Bronchial epithelial cell (primary cell): Measurements from ENCODE around the gene EDA. TPM values are rescaled to one million over a fixed set of nuclear protein-coding genes. Genes with fewer than 3 reads are reported as not detected.
A peak's percentile ranks its signal among the peaks of the same experiment; 100 is the strongest.

ENCODE experiments used
- DNase-seq: peaks from one replicate; pipeline ENCODE4 v3.0.0-alpha.2; 2010; ENCODE audit warnings: low read depth
- FAIRE-seq: peaks from 2 replicates; lab custom pipeline; 2011; peaks lifted over from hg19 to GRCh38; lab: Jason Lieb, UNC
- H3K27me3 ChIP-seq: 2 replicates; pipeline ENCODE4 v1.5.1; 2011; ENCODE audit warnings: low read length; ENCODE audit not compliant: control insufficient read depth, insufficient read depth
- H3K36me3 ChIP-seq: 2 replicates; pipeline ENCODE4 v1.5.1; 2011; ENCODE audit warnings: low read length; ENCODE audit not compliant: control insufficient read depth, insufficient read depth
- H3K4me3 ChIP-seq: 2 replicates; pipeline ENCODE4 v1.5.1; 2011; ENCODE audit warnings: mild to moderate bottlenecking, low read depth, low read length, control low read depth
- total RNA-seq: library from RNA; depleted of rRNA; stranded (reverse); fragments of >200 nt; gene quantifications from 2 replicates; pipeline ENCODE4 v1.2.1, GENCODE V29; 2014
- TF ChIP-seq, protein P1 (sequence below): IDR thresholded peaks from 2 replicates; pipeline ENCODE4 v1.5.1; 2011; ENCODE audit warnings: mild to moderate bottlenecking, moderate library complexity, low read length, control low read depth, inconsistent platforms; ENCODE audit not compliant: insufficient read depth, severe bottlenecking

Gene EDA
- total RNA-seq, 1 donor from 2014 or later = 0.26 TPM

DNA sequence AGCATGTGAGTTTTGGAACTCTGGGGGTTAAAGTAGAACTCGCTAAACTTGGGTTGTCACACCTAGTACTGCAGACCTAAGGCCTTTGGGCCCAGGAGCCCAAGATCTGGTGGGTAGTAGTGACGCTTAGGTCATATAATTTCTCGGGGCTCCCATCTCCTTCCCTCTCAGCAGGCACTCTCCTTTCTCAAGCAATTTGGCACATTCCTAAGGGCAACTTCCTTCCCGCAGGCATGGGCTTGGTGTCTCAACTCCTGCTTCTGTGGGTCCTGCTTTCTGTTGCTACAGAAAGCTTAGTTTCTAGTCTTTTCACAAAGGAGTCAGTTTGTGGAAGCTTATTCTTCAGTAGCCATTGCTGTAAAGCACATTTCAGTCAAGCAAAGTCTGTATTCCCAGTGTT, 10.4 kb upstream of the EDA start:
- DNase-seq = no peak
- TF ChIP-seq, protein P1, sequence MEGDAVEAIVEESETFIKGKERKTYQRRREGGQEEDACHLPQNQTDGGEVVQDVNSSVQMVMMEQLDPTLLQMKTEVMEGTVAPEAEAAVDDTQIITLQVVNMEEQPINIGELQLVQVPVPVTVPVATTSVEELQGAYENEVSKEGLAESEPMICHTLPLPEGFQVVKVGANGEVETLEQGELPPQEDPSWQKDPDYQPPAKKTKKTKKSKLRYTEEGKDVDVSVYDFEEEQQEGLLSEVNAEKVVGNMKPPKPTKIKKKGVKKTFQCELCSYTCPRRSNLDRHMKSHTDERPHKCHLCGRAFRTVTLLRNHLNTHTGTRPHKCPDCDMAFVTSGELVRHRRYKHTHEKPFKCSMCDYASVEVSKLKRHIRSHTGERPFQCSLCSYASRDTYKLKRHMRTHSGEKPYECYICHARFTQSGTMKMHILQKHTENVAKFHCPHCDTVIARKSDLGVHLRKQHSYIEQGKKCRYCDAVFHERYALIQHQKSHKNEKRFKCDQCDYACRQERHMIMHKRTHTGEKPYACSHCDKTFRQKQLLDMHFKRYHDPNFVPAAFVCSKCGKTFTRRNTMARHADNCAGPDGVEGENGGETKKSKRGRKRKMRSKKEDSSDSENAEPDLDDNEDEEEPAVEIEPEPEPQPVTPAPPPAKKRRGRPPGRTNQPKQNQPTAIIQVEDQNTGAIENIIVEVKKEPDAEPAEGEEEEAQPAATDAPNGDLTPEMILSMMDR = no peak
- no peak for FAIRE-seq
- no peaks in the 10 kb centered on the region for H3K27me3 ChIP-seq
- H3K36me3 ChIP-seq = no peaks in the 10 kb centered on the region
- H3K4me3 ChIP-seq = no peak overlapping the region

DNA sequence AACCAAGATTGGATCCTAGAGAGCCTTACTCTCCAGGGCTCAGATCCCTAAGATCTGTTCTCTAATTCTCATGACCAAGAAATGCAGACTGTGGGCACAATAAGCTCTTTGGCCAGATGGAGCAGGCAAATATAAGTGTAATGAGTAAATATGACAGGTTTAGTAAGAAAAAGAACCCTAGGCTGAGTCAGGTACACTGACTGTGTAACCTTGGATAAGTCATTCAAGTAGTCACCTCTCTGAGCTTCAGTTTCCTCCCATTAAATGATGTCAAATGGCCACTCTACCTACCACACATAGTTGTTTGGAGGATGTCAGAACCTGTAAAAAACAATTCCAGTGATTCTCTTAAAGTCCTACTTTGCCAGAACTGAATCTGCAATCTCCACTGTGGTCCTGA, 8.3 kb upstream of the EDA start:
- H3K36me3 ChIP-seq = no peaks in the 10 kb centered on the region
- H3K27me3 ChIP-seq = no peaks in the 10 kb centered on the region
- FAIRE-seq (no peak), DNase-seq (peak; percentile 21)
- TF ChIP-seq, protein P1 = no peak
- H3K4me3 ChIP-seq = no peak overlapping the region

DNA sequence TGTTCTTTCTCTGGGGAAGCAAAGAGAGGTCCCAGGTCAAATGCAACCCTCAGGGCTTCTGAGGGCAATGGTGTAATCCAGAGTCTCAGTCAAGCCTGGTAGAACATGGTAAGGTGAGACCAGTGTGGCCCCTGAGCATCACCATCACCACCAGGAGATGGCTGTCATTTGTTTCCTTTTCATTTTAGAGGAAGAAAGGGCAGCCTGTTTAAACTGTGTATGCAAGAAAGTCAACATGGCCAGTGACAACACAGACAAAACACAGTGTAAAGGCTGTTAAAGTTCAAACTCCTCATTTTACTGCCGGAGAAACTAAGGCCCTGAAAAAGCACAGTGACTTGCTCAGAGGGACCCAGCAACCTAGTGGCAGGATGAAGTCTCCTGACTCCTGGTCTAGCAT, 2.0 kb upstream of the EDA start:
- TF ChIP-seq, protein P1 = no peak
- DNase-seq (no peak), FAIRE-seq (no peak)
- no peak overlapping the region for H3K4me3 ChIP-seq
- no peaks in the 10 kb centered on the region for H3K36me3 ChIP-seq
- no peaks in the 10 kb centered on the region for H3K27me3 ChIP-seq

DNA sequence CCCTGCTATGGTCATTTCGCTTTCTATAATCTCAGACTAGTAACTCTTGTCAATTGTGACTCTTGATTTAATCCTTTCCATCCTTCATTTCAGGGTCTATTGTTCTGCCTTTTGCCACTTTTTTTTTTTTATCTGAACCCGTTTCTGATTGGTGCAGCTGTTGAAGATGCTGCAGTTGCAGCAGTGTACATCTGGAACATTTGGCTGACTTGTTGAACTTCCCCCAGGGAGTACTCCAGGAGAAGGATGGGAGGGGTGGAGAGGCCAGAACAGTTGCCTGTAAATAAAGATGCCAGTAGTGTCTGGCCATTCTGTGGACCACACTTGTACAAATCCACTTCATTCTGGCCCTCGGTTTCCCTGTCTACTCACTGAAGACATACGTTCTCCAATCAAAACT, 1.0 kb upstream of the EDA start:
- TF ChIP-seq, protein P1 = no peak
- no peak overlapping the region for H3K4me3 ChIP-seq
- FAIRE-seq = no peak
- no peaks in the 10 kb centered on the region for H3K27me3 ChIP-seq
- DNase-seq = no peak
- no peaks in the 10 kb centered on the region for H3K36me3 ChIP-seq

DNA sequence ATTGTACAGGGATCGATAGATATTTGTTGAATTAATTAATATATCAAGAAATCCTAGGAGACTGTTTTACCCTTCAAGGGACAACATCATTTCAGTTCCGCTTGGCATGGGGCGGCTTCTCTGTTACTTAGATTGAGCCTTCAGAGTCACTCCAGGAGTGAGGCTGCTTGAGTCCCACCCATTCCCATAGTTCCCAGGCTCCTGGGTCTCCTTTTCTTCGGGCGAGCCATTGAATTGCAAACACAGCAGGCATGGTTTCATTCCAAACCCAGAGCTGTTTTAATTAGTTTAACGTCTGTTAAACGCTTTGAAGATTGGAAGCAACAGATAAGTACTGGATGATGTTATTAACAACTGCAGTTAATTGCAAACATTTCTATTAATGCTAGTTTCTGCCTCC, 571 bp upstream of the EDA start:
- Histone ChIP-seq H3K36me3 (no peaks in the 10 kb centered on the region), H3K4me3 (no peak overlapping the region), H3K27me3 (no peaks in the 10 kb centered on the region)
- no peak for FAIRE-seq
- DNase-seq = no peak
- TF ChIP-seq, protein P1 = no peak

DNA sequence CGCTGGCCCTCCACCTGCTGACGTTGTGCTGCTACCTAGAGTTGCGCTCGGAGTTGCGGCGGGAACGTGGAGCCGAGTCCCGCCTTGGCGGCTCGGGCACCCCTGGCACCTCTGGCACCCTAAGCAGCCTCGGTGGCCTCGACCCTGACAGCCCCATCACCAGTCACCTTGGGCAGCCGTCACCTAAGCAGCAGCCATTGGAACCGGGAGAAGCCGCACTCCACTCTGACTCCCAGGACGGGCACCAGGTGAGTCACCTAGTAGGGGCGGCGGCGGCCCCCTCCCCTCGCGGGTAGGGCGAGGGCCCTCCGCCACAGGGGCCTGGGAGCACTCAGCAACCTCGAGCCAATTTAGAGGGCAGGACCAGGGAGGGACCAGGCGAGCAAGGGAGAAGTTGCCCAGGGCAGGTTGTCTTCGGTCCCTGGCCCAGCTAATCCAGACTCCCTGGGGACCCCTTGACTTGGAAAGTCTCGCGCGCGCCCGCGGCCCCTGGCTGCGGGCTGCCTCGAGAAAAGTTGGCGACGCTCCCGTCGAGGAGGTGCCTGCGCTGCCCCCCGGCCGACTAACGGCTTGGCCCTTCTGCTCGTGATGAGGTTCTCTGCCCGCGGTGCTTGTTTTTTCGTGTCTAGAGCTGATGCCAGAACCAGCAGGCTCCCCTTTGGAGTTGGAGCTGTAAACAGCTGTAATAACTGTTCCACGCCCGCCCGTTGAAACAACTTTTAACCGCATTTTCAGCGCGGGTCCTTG, 717 bp downstream of the EDA start:
- Histone ChIP-seq H3K36me3 (no peaks in the 10 kb centered on the region), H3K4me3 (peak overlapping the region; percentile 48), H3K27me3 (no peaks in the 10 kb centered on the region)
- FAIRE-seq (no peak), DNase-seq (no peak)
- TF ChIP-seq, protein P1 = no peak
